ENCODE data around the gene AOC3. TPM values are rescaled to one million over a fixed set of nuclear protein-coding genes. Genes with fewer than 3 reads are reported as not detected.

AOC3 gene
- total and polyA plus RNA-seq, 2 of the 4 experiments (the other 2 are of a cell fraction) = 0.17 TPM; not detected in 1

- Histone ChIP-seq H4K5ac (ENCODE audit: low read depth, low read length) (no peak overlapping the region), H3K9ac (ENCODE audit: low read depth, low read length) (no peak overlapping the region), H2AK9ac (replicated peaks; ENCODE audit: low read depth, low read length, poor library complexity) (no peak overlapping the region), H2BK120ac (ENCODE audit: low read depth, low read length) (no peak overlapping the region), H4K8ac (ENCODE audit: low read depth in 2 of 2, low read length in 2 of 2) (no peak overlapping the region), H3K36me3 (ENCODE audit: control insufficient read depth, insufficient read depth, low read length) (no peaks in the 10 kb centered on the region), H3K23ac (ENCODE audit: low read depth, low read length) (no peak overlapping the region), H3K4ac (ENCODE audit: low read depth, low read length) (no peak overlapping the region), H3K56ac (ENCODE audit: extremely low read depth, insufficient read depth, low read length) (no peak overlapping the region), H2BK20ac (ENCODE audit: low read depth, low read length) (no peak overlapping the region), H3K9me1 (ENCODE audit: insufficient read depth, low read length) (0 out of 2 replicates have a peak, but pooled peaks cover 4% of the 10 kb centered on the region), H3K4me3 (ENCODE audit: insufficient read depth, low read depth, low read length) (no peak overlapping the region), H3K79me1 (ENCODE audit: low read depth in 1 of 2, low read length in 2 of 2) (no peaks in the 10 kb centered on the region), H3K27ac (ENCODE audit: insufficient read depth, low read length) (no peak overlapping the region), H3K9me3 (ENCODE audit: control insufficient read depth, insufficient read depth, low read length) (peaks cover 7% of the 10 kb centered on the region), H2AFZ (replicated peaks; ENCODE audit: low read length, poor library complexity) (no peak overlapping the region), H2AK5ac (ENCODE audit: low read depth, low read length) (no peak overlapping the region), H3K14ac (replicated peaks; ENCODE audit: low read depth, low read length) (no peak overlapping the region), H2BK5ac (ENCODE audit: low read depth, low read length, poor library complexity, severe bottlenecking) (no peak overlapping the region), H4K20me1 (ENCODE audit: insufficient read depth, low read length) (no peaks in the 10 kb centered on the region), H3K27me3 (ENCODE audit: control insufficient read depth, insufficient read depth, low read length) (peaks cover 15% of the 10 kb centered on the region), H2BK15ac (ENCODE audit: low read depth, low read length) (no peak overlapping the region), H3K4me1 (ENCODE audit: control insufficient read depth, insufficient read depth, low read length) (peaks cover 3% of the 10 kb centered on the region; the same call in 1 of the 2 replicates), H3K4me2 (ENCODE audit: low read depth, low read length) (no peak overlapping the region), H4K91ac (ENCODE audit: insufficient read depth, low read depth, low read length) (no peak overlapping the region), H3K18ac (ENCODE audit: low read depth, low read length) (no peak overlapping the region)
- CTCF ChIA-PET = no interaction called here
- BruUV-seq (replicated peaks) = no TSS peak
- in situ Hi-C loops (cut with MboI; ENCODE audit: low sequenced_read_pairs) = no loop called here
- no peak for DNase-seq
- no peak for ATAC-seq (ENCODE audit: low read depth)
- WGBS, 2 experiments (ENCODE audit: extremely low coverage in 2 of 2, insufficient read length in 1 of 2) = no CpG with 5 or more reads among the region's 12 CpGs
- TF ChIP-seq MXI1 (IDR thresholded peaks at IDR 0.05; ENCODE audit: borderline replicate concordance, low read depth, low read length) (no peak), SMC3 (IDR thresholded peaks at IDR 0.05; ENCODE audit: low read depth, low read length) (no peak), CEBPB (IDR thresholded peaks at IDR 0.05; ENCODE audit: low read depth, low read length) (no peak), MAFK (IDR thresholded peaks at IDR 0.05; ENCODE audit: low read depth, low read length) (no peak), RCOR1 (IDR thresholded peaks at IDR 0.05; ENCODE audit: insufficient replicate concordance, low read length) (no peak), ELK1 (IDR thresholded peaks at IDR 0.05; ENCODE audit: borderline replicate concordance, low read depth, low read length) (no peak), CHD1 (IDR thresholded peaks at IDR 0.05; ENCODE audit: low read depth, low read length) (no peak), RAD21 (IDR thresholded peaks at IDR 0.05; ENCODE audit: low read length) (no peak), NFE2L2 (IDR thresholded peaks at IDR 0.05; ENCODE audit: low read depth, low read length) (no peak), FOS (IDR thresholded peaks at IDR 0.05; ENCODE audit: low read depth, low read length) (no peak), POLR2A (IDR thresholded peaks at IDR 0.05; ENCODE audit: low read depth, low read length) (no peak), BHLHE40 (IDR thresholded peaks at IDR 0.05; ENCODE audit: low read depth, low read length) (no peak), USF2 (IDR thresholded peaks at IDR 0.05; ENCODE audit: low read depth, low read length) (no peak), MAZ (IDR thresholded peaks at IDR 0.05; ENCODE audit: borderline replicate concordance, low read depth, low read length) (no peak)
- TF ChIP-seq, protein P1, sequence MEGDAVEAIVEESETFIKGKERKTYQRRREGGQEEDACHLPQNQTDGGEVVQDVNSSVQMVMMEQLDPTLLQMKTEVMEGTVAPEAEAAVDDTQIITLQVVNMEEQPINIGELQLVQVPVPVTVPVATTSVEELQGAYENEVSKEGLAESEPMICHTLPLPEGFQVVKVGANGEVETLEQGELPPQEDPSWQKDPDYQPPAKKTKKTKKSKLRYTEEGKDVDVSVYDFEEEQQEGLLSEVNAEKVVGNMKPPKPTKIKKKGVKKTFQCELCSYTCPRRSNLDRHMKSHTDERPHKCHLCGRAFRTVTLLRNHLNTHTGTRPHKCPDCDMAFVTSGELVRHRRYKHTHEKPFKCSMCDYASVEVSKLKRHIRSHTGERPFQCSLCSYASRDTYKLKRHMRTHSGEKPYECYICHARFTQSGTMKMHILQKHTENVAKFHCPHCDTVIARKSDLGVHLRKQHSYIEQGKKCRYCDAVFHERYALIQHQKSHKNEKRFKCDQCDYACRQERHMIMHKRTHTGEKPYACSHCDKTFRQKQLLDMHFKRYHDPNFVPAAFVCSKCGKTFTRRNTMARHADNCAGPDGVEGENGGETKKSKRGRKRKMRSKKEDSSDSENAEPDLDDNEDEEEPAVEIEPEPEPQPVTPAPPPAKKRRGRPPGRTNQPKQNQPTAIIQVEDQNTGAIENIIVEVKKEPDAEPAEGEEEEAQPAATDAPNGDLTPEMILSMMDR (conservative IDR thresholded peaks at IDR 0.05; ENCODE audit: low read depth, low read length) = no peak
- intact Hi-C loops (cut with micrococcal nuclease) = no loop called here
- POLR2A ChIA-PET (ENCODE audit: unreplicated experiment) = no interaction called here
- dilution Hi-C loops (cut with HindIII; ENCODE audit: low sequenced_read_pairs, unreplicated experiment) = no loop called here
Measured at GRCh38 chr17:42866631-42867575, 15.9 kb downstream of the AOC3 start.

All from IMR-90 (cell line).